Astrocyte of the cerebellum (primary cell): Measurements from ENCODE around the gene MLH1.
A peak's percentile ranks its signal among the peaks of the same experiment; 100 is the strongest.

Experiments used
- DNase-seq: peaks from one replicate; pipeline ENCODE4 v3.0.0-alpha.2; 2011; ENCODE audit warnings: low read depth
- H3K4me3 ChIP-seq: 2 replicates; pipeline ENCODE4 v1.5.1; 2011; ENCODE audit warnings: mild to moderate bottlenecking, low read depth, low read length, moderate library complexity
- CTCF ChIP-seq: IDR thresholded peaks from 2 replicates; pipeline ENCODE4 v1.5.1; 2012; ENCODE audit warnings: low read length, low read depth, moderate library complexity, mild to moderate bottlenecking; ENCODE audit errors: missing control alignments
- in situ Hi-C: cut with HindIII; loops from 2 replicates; pipeline ENCODE4 v1.10.0; 2017; ENCODE audit warnings: low sequenced_read_pairs

Gene MLH1

GRCh38 chr3:37071921-37072320 is 78.6 kb downstream of the MLH1 start:
- no peak overlapping the region for H3K4me3 ChIP-seq
- DNase-seq = peak; percentile 47
- in situ Hi-C loops = no loop called here
- TF ChIP-seq CTCF = no peak

- peak overlapping the region; percentile 9 for H3K4me3 ChIP-seq
- TF ChIP-seq CTCF = no peak
- in situ Hi-C loops = no loop called here
- DNase-seq = peak; percentile 94
Observed at GRCh38 chr3:37072892-37073291, 79.6 kb downstream of the MLH1 start.

GRCh38 chr3:37074178-37074577 is 80.9 kb downstream of the MLH1 start:
- TF ChIP-seq CTCF = no peak
- H3K4me3 ChIP-seq = no peak overlapping the region
- peak; percentile 80 for DNase-seq
- in situ Hi-C loops = no loop called here

- in situ Hi-C loops = no loop called here
- no peak for TF ChIP-seq CTCF
- H3K4me3 ChIP-seq = no peak overlapping the region
- DNase-seq = no peak
Observed at GRCh38 chr3:37075955-37076354, 82.6 kb downstream of the MLH1 start.

- in situ Hi-C loops = no loop called here
- no peak for DNase-seq
- no peak for TF ChIP-seq CTCF
- no peak overlapping the region for H3K4me3 ChIP-seq
Observed at GRCh38 chr3:37082317-37082716, 89.0 kb downstream of the MLH1 start.

GRCh38 chr3:37086918-37087317 is 93.6 kb downstream of the MLH1 start:
- H3K4me3 ChIP-seq = no peak overlapping the region
- no peak for TF ChIP-seq CTCF
- in situ Hi-C loops = no loop called here
- no peak for DNase-seq

GRCh38 chr3:37087870-37088269 is 94.6 kb downstream of the MLH1 start:
- no peak for TF ChIP-seq CTCF
- DNase-seq = no peak
- no peak overlapping the region for H3K4me3 ChIP-seq
- in situ Hi-C loops = no loop called here
